ENCODE data around the gene AGMO. TPM values are rescaled to one million over a fixed set of nuclear protein-coding genes. Genes with fewer than 3 reads are reported as not detected.

Gene AGMO
- total and polyA plus RNA-seq, 12 donors = 0.12 to 0.70 (median 0.40) TPM

- 91 to 94% methylated on average over 1 of the region's 1 CpG for whole genome bisulfite sequencing, 2 donors
- Histone ChIP-seq H3K4me1 (peaks cover 0 to 9% (median 0%) of the 10 kb centered on the region in 9 donors), H3K9me3 (no peaks in the 10 kb centered on the region), H3K36me3 (no peaks in the 10 kb centered on the region), H3K27me3 (no peaks in the 10 kb centered on the region), H3K27ac (no peak overlapping the region), H3K4me3 (no peak overlapping the region)
- intact Hi-C loops (cut with DNase I) = no loop called here
- no peak for DNase-seq
- TF ChIP-seq CTCF (IDR thresholded peaks at IDR 0.05) = no peak
- ATAC-seq = no peak
These were observed 73.9 kb downstream of the AGMO start for GRCh38 chr7:15487896-15488295.

GRCh38 chr7:15485998-15486397 is 75.8 kb downstream of the AGMO start:
- DNase-seq (no peak), ATAC-seq (no peak)
- Histone ChIP-seq H3K27ac (no peak overlapping the region), H3K4me1 (peaks cover 0 to 13% (median 0%) of the 10 kb centered on the region in 9 donors), H3K36me3 (no peaks in the 10 kb centered on the region), H3K4me3 (no peak overlapping the region), H3K9me3 (no peaks in the 10 kb centered on the region), H3K27me3 (no peaks in the 10 kb centered on the region)
- WGBS, 2 donors = 73 to 90% methylated on average over 5 of the region's 5 CpGs
- no peak for TF ChIP-seq CTCF (IDR thresholded peaks at IDR 0.05)
- intact Hi-C loops (cut with DNase I) = no loop called here

- intact Hi-C loops (cut with DNase I) = no loop called here
- no peak for DNase-seq
- Histone ChIP-seq H3K4me3 (no peak overlapping the region), H3K27ac (no peak overlapping the region), H3K4me1 (peaks cover 0 to 19% (median 0%) of the 10 kb centered on the region in 9 donors), H3K36me3 (no peaks in the 10 kb centered on the region), H3K27me3 (no peaks in the 10 kb centered on the region), H3K9me3 (no peaks in the 10 kb centered on the region)
- 73% methylated on average over 5 of the region's 5 CpGs for WGBS, 2 donors
- no peak for TF ChIP-seq CTCF (IDR thresholded peaks at IDR 0.05)
- no peak for ATAC-seq
These were observed 76.4 kb downstream of the AGMO start for GRCh38 chr7:15485431-15485830.

- no peaks in the 10 kb centered on the region for H3K36me3 ChIP-seq
- no peak for TF ChIP-seq CTCF (IDR thresholded peaks at IDR 0.05)
- intact Hi-C loops (cut with DNase I) = no loop called here
- H3K27ac ChIP-seq = no peak overlapping the region
- no peak for ATAC-seq
- 9 to 15% methylated on average over 2 of the region's 2 CpGs for WGBS, 2 donors
- no peak overlapping the region for H3K4me3 ChIP-seq
- no peaks in the 10 kb centered on the region for H3K27me3 ChIP-seq
- H3K9me3 ChIP-seq = no peaks in the 10 kb centered on the region
- H3K4me1 ChIP-seq = peaks cover 0 to 10% (median 0%) of the 10 kb centered on the region in 9 donors
- DNase-seq = no peak
These were observed 80.7 kb downstream of the AGMO start for GRCh38 chr7:15481132-15481531.

Data from heart right ventricle (tissue), 16 donors.